Common myeloid progenitor, CD34-positive (primary cell): ENCODE results near the gene CD1D. TPM values are rescaled to one million over a fixed set of nuclear protein-coding genes. Genes with fewer than 3 reads are reported as not detected.

Source experiments
- CTCF ChIA-PET: fragments of 350-600 bp; sonication (Branson Sonifier 250); formaldehyde crosslinking; loops from one replicate; lab custom pipeline; 2021; ENCODE audit warnings: antibody characterized with exemption; lab: Charles Lee
- POLR2A ChIA-PET: fragments of 350-600 bp; sonication (Branson Sonifier 250); formaldehyde crosslinking; loops from one replicate; lab custom pipeline; 2021; ENCODE audit warnings: antibody characterized with exemption; lab: Charles Lee
- DNase-seq, 3 donors: peaks; one replicate each; pipeline versions ENCODE4 v3.0.0 to v3.0.0-alpha.2; 2013
- H3K27ac ChIP-seq, 2 experiments: 1 replicate in 1 of 2; 2 replicates in 1 of 2; pipeline ENCODE4 v1.7.0; 2013; ENCODE audit warnings: inconsistent platforms in 2 of 2, low read length in 2 of 2, mild to moderate bottlenecking in 2 of 2, low read depth in 1 of 2, moderate library complexity in 1 of 2; ENCODE audit not compliant: severe bottlenecking in 2 of 2, insufficient read depth in 1 of 2, poor library complexity in 1 of 2
- H3K27me3 ChIP-seq, 5 experiments: replicated peaks in 2 of 5; 1 replicate in 3 of 5; 2 replicates in 2 of 5; pipeline versions ENCODE4 v1.6.1 to v1.7.0; 2013; ENCODE audit warnings: low read length in 4 of 5, mild to moderate bottlenecking in 2 of 5, moderate library complexity in 2 of 5, inconsistent platforms in 1 of 5; ENCODE audit not compliant: insufficient read depth in 5 of 5, control insufficient read depth in 4 of 5
- H3K36me3 ChIP-seq, 4 experiments: 1 replicate in 2 of 4; 2 replicates in 2 of 4; pipeline versions ENCODE4 v1.6.1 to v1.7.0; 2013; ENCODE audit warnings: low read length in 3 of 4, control low read depth in 1 of 4, mild to moderate bottlenecking in 1 of 4; ENCODE audit not compliant: control insufficient read depth in 4 of 4, insufficient read depth in 4 of 4
- H3K4me1 ChIP-seq, 4 experiments: 1 replicate in 3 of 4; 2 replicates in 1 of 4; pipeline versions ENCODE4 v1.6.1 to v1.7.1; 2013; ENCODE audit warnings: low read length in 3 of 4, mild to moderate bottlenecking in 3 of 4, control low read depth in 1 of 4, inconsistent platforms in 1 of 4, moderate library complexity in 1 of 4; ENCODE audit not compliant: control insufficient read depth in 4 of 4, insufficient read depth in 4 of 4; ENCODE audit errors: control extremely low read depth in 1 of 4
- H3K4me3 ChIP-seq, 7 experiments: 1 replicate in 4 of 7; 2 replicates in 3 of 7; pipeline versions ENCODE4 v1.5.1 to v1.7.0; 2013; ENCODE audit warnings: mild to moderate bottlenecking in 7 of 7, low read length in 6 of 7, moderate library complexity in 6 of 7, inconsistent platforms in 2 of 7, low read depth in 2 of 7, control low read depth in 1 of 7; ENCODE audit not compliant: insufficient read depth in 4 of 7, control insufficient read depth in 1 of 7; ENCODE audit errors: extremely low read depth in 1 of 7
- H3K9me3 ChIP-seq, 5 experiments: 1 replicate in 4 of 5; 2 replicates in 1 of 5; pipeline versions ENCODE4 v1.6.1 to v1.7.1; 2013; ENCODE audit warnings: low read length in 4 of 5, mild to moderate bottlenecking in 2 of 5, inconsistent platforms in 1 of 5, low read depth in 1 of 5, moderate library complexity in 1 of 5; ENCODE audit not compliant: control insufficient read depth in 4 of 5, insufficient read depth in 2 of 5; ENCODE audit errors: control extremely low read depth in 1 of 5
- WGBS: methylation state at CpG from one replicate; pipeline ENCODE4 v1.1.5; 2013; ENCODE audit not compliant: insufficient coverage; 5-methylcytosine and 5-hydroxymethylcytosine counted together
- polyA plus RNA-seq: library from polyadenylated mRNA; unstranded; fragments of 120-200 nt; gene quantifications from one replicate; pipeline ENCODE4 v1.2.1, GENCODE V29; 2013

Gene CD1D
- 0.41 TPM for polyA plus RNA-seq

DNA sequence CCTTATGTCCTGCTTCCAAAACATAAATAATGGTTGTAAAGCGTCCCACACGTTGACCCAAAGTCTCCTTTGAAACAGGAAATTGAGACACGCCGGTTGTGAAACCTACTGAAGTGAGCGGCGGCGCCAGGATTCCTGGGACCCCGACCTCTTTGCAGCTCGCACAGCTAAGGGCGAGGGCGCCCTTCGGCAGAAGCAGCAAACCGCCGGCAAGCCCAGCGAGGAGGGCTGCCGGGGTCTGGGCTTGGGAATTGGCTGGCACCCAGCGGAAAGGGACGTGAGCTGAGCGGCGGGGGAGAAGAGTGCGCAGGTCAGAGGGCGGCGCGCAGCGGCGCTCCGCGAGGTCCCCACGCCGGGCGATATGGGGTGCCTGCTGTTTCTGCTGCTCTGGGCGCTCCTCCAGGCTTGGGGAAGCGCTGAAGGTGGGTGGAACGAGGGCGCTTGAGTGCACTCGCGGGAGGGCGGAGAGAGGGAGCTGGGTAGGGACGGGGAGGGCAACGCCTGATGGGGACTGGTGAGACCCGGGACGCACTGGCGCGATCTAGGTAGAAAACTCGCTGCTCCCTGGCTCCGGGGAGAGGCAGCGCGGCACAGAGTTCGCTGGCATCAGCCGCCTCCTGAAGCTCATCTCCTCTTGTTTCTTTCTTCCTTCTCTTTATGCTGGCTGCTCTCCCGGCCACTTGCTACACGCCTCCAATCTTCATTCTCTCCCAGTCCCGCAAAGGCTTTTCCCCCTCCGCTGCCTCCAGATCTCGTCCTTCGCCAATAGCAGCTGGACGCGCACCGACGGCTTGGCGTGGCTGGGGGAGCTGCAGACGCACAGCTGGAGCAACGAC lies at the start of gene CD1D:
Gene CD1D (plus strand): TSS at position 155 of the 836 bp plus-strand sequence. CDS start 207 bp downstream, at position 362.
- peak; percentile 14 to 56 (median 44) for DNase-seq
- peaks cover 0 to 79% (median 27%) of the 10 kb centered on the region in 5 experiments for H3K27me3 ChIP-seq
- H3K27ac ChIP-seq: no peak within 1 kb of the TSS
- CTCF ChIA-PET: interaction anchor here (0.6 to 1.0 kb wide), 2 partner anchors 23 to 277 kb away, joined by 3 read pairs; no protein-coding TSS in a partner anchor
- under 1% methylated on average over 59 of the region's 63 CpGs for WGBS
- peak within 1 kb of the TSS; percentile 5 to 82 (median 65) for H3K4me3 ChIP-seq
- H3K36me3 ChIP-seq: no peaks in the 10 kb centered on the region
- POLR2A ChIA-PET: no interaction called here
- H3K9me3 ChIP-seq: no peaks in the 10 kb centered on the region
- peaks cover 5 to 24% (median 14%) of the 10 kb centered on the region in 4 experiments for H3K4me1 ChIP-seq

DNA sequence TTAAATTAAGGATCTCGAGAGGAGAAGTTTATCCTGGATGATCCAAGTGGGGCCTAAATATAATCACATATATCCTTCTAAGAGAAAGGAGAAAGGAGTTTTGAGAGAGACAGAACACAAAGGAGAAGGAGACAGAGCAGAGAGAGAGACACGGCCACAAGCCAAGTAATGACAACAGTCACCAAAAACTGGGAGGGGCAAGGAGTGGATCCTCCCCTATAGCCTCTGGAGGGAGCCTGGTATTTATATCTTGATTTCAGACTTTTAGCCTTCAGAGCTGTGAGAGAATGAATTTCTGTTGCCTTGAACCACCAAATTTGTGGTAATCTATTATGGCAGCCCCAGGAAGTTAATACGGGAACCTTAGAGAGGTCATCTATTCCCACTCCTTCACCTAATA lies 49.5 kb upstream of the CD1D start:
- Histone ChIP-seq H3K9me3 (no peaks in the 10 kb centered on the region), H3K36me3 (no peaks in the 10 kb centered on the region), H3K27me3 (no peaks in the 10 kb centered on the region), H3K4me3 (no peak overlapping the region), H3K4me1 (peaks cover 0 to 6% (median 3%) of the 10 kb centered on the region in 4 experiments), H3K27ac (no peak overlapping the region)
- no peak for DNase-seq
- ChIA-PET CTCF (no interaction called here), POLR2A (no interaction called here)
- 100% methylated on average over 1 of the region's 3 CpGs for WGBS

DNA sequence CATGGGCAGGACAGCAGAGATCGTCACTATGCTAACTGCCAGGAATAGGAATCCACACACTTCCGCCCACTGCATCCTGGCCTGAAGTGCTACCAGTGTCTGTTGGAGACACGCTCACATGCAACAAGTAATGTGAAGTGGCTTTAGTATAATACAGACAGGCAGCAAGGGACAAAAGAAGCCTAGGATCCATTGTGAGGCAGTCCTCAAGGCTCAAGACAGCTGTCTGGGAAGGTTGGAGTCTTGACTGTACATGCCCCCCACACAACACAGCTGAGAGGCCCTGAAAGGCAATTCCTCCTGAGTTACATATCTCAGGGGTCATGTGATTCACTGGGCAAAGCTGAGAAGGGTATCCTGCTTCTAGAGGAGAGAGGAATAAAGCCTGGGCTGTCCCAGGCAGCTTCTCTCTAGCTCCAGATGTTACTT lies 39.9 kb upstream of the CD1D start:
- POLR2A ChIA-PET: interaction anchor here (1.2 kb wide), 1 partner anchor 929 kb away, joined by 3 read pairs; no protein-coding TSS in a partner anchor
- no peaks in the 10 kb centered on the region for H3K9me3 ChIP-seq
- H3K36me3 ChIP-seq: no peaks in the 10 kb centered on the region
- H3K27ac ChIP-seq: no peak overlapping the region
- no peaks in the 10 kb centered on the region for H3K4me1 ChIP-seq
- CTCF ChIA-PET: interaction anchor here (1.0 to 1.2 kb wide), 2 partner anchors 22 to 165 kb away, joined by 3 to 4 read pairs; no protein-coding TSS in a partner anchor
- H3K4me3 ChIP-seq: no peak overlapping the region
- no peaks in the 10 kb centered on the region for H3K27me3 ChIP-seq
- WGBS: 100% methylated on average over 2 of the region's 3 CpGs
- no peak for DNase-seq

DNA sequence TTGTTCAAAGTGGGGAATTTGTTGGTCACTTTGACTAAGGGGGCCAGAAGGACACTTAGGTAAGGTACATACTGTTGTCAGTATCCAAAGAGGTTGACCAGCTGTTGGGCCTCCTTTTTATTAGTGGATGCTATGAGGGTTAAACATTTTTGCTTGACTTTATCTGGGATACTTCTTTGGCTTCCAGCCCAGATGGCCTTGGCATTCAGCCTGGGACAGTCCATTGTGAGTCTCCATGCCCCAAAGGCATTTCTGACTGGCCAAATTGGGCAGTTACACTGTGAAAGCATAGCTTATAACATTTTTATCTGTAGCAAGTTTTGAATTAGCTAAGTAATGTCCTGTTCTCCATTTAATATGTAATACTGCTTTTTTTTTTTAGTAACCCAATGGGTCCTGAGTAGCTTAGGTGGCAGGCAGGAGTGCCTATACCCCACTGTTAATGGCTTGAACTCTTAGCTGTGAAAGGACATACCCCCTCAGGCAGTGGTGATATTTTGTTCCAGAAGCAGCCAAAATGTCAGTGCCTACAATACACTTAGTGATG lies 35.4 kb upstream of the CD1D start:
- Histone ChIP-seq H3K4me3 (no peak overlapping the region), H3K27ac (no peak overlapping the region), H3K4me1 (peaks cover 7 to 22% (median 15%) of the 10 kb centered on the region in 4 experiments), H3K36me3 (no peaks in the 10 kb centered on the region), H3K9me3 (peaks cover 0 to 3% (median 0%) of the 10 kb centered on the region in 5 experiments), H3K27me3 (no peaks in the 10 kb centered on the region)
- no peak for DNase-seq
- POLR2A ChIA-PET: no interaction called here
- CTCF ChIA-PET: interaction anchor here (0.9 kb wide), 1 partner anchor 20 kb away, joined by 3 read pairs; no protein-coding TSS in a partner anchor

DNA sequence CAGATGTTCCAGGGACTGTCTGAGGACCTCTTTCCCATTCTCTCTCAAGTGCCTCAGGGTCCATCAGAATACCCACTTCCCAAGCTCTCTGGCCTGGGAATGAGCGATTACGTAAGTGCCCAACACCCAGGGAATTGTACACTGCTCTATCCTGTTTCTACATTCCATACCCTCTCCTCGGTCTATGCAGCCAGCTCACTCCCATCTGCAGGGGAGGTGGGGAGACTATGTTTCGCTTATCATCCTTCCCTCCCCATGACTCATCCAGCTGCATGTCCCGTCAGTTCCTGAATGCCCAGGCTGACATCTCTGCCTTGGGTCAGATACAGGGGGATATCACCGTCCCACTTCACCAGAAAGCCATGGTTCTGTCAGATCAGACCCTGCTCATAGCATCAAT lies 34.5 kb upstream of the CD1D start:
- Histone ChIP-seq H3K27ac (no peak overlapping the region), H3K27me3 (no peaks in the 10 kb centered on the region), H3K36me3 (no peaks in the 10 kb centered on the region), H3K4me3 (no peak overlapping the region), H3K9me3 (peaks cover 0 to 3% (median 0%) of the 10 kb centered on the region in 5 experiments), H3K4me1 (peaks cover 7 to 26% (median 19%) of the 10 kb centered on the region in 4 experiments)
- ChIA-PET POLR2A (no interaction called here), CTCF (interaction anchor here (0.9 kb wide), 1 partner anchor 21 kb away, joined by 3 read pairs; no protein-coding TSS in a partner anchor)
- WGBS: 100% methylated on average over 3 of the region's 6 CpGs
- no peak for DNase-seq

DNA sequence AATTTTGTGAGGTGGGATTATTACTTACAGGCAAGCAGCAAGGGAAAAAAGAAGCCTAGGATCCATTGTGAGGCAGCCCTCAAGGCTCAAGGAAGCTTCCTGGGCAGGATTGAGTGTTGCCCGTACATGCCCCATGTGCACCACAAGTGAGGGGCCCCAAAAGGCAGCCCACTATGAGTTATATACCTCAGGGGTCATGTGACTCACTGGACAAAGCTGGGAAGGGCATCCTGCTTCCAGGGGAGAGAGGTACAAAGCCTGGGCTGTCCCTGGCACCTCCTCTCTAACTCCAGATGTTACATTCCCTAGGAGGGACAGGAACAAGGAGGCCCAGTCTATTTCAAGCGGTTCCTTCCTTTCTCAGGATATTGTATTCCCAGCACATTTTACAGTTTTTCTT lies 34.0 kb upstream of the CD1D start:
- no peak overlapping the region for H3K4me3 ChIP-seq
- H3K9me3 ChIP-seq: peaks cover 0 to 3% (median 0%) of the 10 kb centered on the region in 5 experiments
- H3K4me1 ChIP-seq: peaks cover 7 to 26% (median 19%) of the 10 kb centered on the region in 4 experiments
- no peak for DNase-seq
- POLR2A ChIA-PET: no interaction called here
- CTCF ChIA-PET: no interaction called here
- WGBS: 100% methylated on average over 2 of the region's 2 CpGs
- H3K36me3 ChIP-seq: no peaks in the 10 kb centered on the region
- no peaks in the 10 kb centered on the region for H3K27me3 ChIP-seq
- H3K27ac ChIP-seq: no peak overlapping the region
